H1 (cell line): Measurements from ENCODE around the gene MYOCD.

Experiments
- ATF3 ChIP-seq: IDR thresholded peaks from 2 replicates; pipeline ENCODE4 v1.6.1; 2011; ENCODE audit warnings: low read depth, mild to moderate bottlenecking, low read length; ENCODE audit not compliant: insufficient read depth
- CBX8 ChIP-seq: fragments of 300-800, 300-1000 bp; sonication (generic); IDR thresholded peaks from 2 replicates; pipeline ENCODE4 v1.7.1; 2016; ENCODE audit warnings: low read depth, low read length, borderline replicate concordance
- CTCF ChIP-seq, 3 experiments: IDR thresholded peaks; 1 replicate in 2 of 3; 2 replicates in 1 of 3; pipeline versions ENCODE4 v1.5.1 to v1.6.1; 2011; ENCODE audit warnings: low read length in 3 of 3, mild to moderate bottlenecking in 3 of 3, inconsistent platforms in 2 of 3, low read depth in 1 of 3, moderate library complexity in 1 of 3; ENCODE audit not compliant: insufficient read depth in 1 of 3; ENCODE audit errors: control extremely low read depth in 1 of 3
- EZH2 ChIP-seq: fragments of 200-600 bp; sonication (generic); IDR thresholded peaks from 2 replicates; pipeline ENCODE4 v1.7.1; 2012; ENCODE audit warnings: low read depth, mild to moderate bottlenecking, moderate library complexity, low read length, inconsistent platforms; ENCODE audit not compliant: severe bottlenecking
- GTF2F1 ChIP-seq: IDR thresholded peaks from 2 replicates; pipeline ENCODE4 v1.6.1; 2012; ENCODE audit warnings: low read depth, low read length, improper control_type of control experiment, borderline replicate concordance
- MAFK ChIP-seq: IDR thresholded peaks from 2 replicates; pipeline ENCODE4 v1.6.1; 2012; ENCODE audit warnings: low read depth, mild to moderate bottlenecking, improper control_type of control experiment, low read length
- MAX ChIP-seq: IDR thresholded peaks from 2 replicates; pipeline ENCODE4 v1.6.1; 2012; ENCODE audit warnings: inconsistent platforms
- NRF1 ChIP-seq: IDR thresholded peaks from 2 replicates; pipeline ENCODE4 v1.6.1; 2011; ENCODE audit warnings: mild to moderate bottlenecking, low read depth, low read length, improper control_type of control experiment
- POLR2AphosphoS5 ChIP-seq: IDR thresholded peaks from 2 replicates; pipeline ENCODE4 v1.6.1; 2011; ENCODE audit warnings: low read depth, low read length
- SUZ12 ChIP-seq: fragments of 200-600 bp; sonication (generic); IDR thresholded peaks from 2 replicates; pipeline ENCODE4 v1.6.1; 2012; ENCODE audit warnings: mild to moderate bottlenecking, inconsistent platforms, low read length, moderate library complexity, mixed read lengths

- no peak for TF ChIP-seq CBX8
- no peak for TF ChIP-seq MAFK
- TF ChIP-seq CTCF (IDR thresholded peaks at IDR 0.05; ENCODE audit: control extremely low read depth in 1 of 3, insufficient read depth in 1 of 3, low read depth in 1 of 3, low read length in 3 of 3), result no peak
- TF ChIP-seq NRF1, result no peak
- TF ChIP-seq POLR2AphosphoS5, result no peak
- TF ChIP-seq EZH2, result no peak
- TF ChIP-seq SUZ12, result no peak
- TF ChIP-seq GTF2F1, result no peak
- TF ChIP-seq ATF3, result no peak
- TF ChIP-seq MAX, result no peak
These were observed 42.4 kb upstream of the MYOCD start for GRCh38 chr17:12623220-12623848.
